Measurements from ENCODE around the gene OSBPL7.

- TF ChIP-seq CTCF (IDR thresholded peaks at IDR 0.05) (no peak), POLR2A (IDR thresholded peaks at IDR 0.05) (no peak), POLR2AphosphoS5 (IDR thresholded peaks at IDR 0.05) (no peak), EP300 (IDR thresholded peaks at IDR 0.05) (no peak)
Measured at GRCh38 chr17:47852113-47852949, 30.7 kb upstream of the OSBPL7 start.
